ENCODE measurements around the gene CAP1. TPM values are rescaled to one million over a fixed set of nuclear protein-coding genes. Genes with fewer than 3 reads are reported as not detected.
"Not testable (repeated sequence)": the region's sequence is repeated elsewhere in the genome, so short reads cannot be mapped to it uniquely, and the experiment has no call there.

Gene CAP1
- total RNA-seq, 2 donors from 2014 or later = 128 to 187 TPM

GRCh38 chr1:40078512-40079333, 38.2 kb downstream of the CAP1 start:
- H3K4me3 ChIP-seq = no peak overlapping the region
- intact Hi-C loops (cut with DNase I) = no loop called here
- H3K36me3 ChIP-seq = peaks cover 0 to 3% of the 10 kb centered on the region in 2 donors
- TF ChIP-seq POLR2A (IDR thresholded peaks at IDR 0.05) (no peak), POLR2AphosphoS5 (IDR thresholded peaks at IDR 0.05) (peak; percentile 14), CTCF (IDR thresholded peaks at IDR 0.05) (peak; percentile 16 to 59 (median 52))
- no peaks in the 10 kb centered on the region for H3K4me1 ChIP-seq (replicated peaks)
- peak; percentile 23 for DNase-seq (ENCODE audit: low spot score)
- no peaks in the 10 kb centered on the region for H3K27me3 ChIP-seq (replicated peaks; ENCODE audit: insufficient read depth)
- H3K9me3 ChIP-seq = no peaks in the 10 kb centered on the region
- 87% methylated on average over 5 of the region's 5 CpGs for WGBS
- no peak overlapping the region for H3K27ac ChIP-seq

GRCh38 chr1:40079774-40080400, 39.4 kb downstream of the CAP1 start:
- Histone ChIP-seq H3K27me3 (replicated peaks; ENCODE audit: insufficient read depth) (no peaks in the 10 kb centered on the region), H3K4me3 (no peak overlapping the region), H3K27ac (peak overlapping the region in 1 of 2 donors; percentile 21), H3K4me1 (replicated peaks) (no peaks in the 10 kb centered on the region), H3K9me3 (no peaks in the 10 kb centered on the region), H3K36me3 (peaks cover 0 to 3% of the 10 kb centered on the region in 2 donors)
- intact Hi-C loops (cut with DNase I) = no loop called here
- 89% methylated on average over 6 of the region's 6 CpGs for WGBS
- no peak for DNase-seq (ENCODE audit: low spot score)
- TF ChIP-seq CTCF (IDR thresholded peaks at IDR 0.05) = no peak
- no peak for TF ChIP-seq POLR2AphosphoS5 (IDR thresholded peaks at IDR 0.05)
- no peak for TF ChIP-seq POLR2A (IDR thresholded peaks at IDR 0.05)

- no peaks in the 10 kb centered on the region for H3K4me1 ChIP-seq (replicated peaks)
- 74% methylated on average over 7 of the region's 7 CpGs for WGBS
- H3K36me3 ChIP-seq = no peaks in the 10 kb centered on the region
- H3K4me3 ChIP-seq = no peak overlapping the region
- no peaks in the 10 kb centered on the region for H3K27me3 ChIP-seq (replicated peaks; ENCODE audit: insufficient read depth)
- no peak for DNase-seq (ENCODE audit: low spot score)
- no peak for TF ChIP-seq POLR2AphosphoS5 (IDR thresholded peaks at IDR 0.05)
- no peak for TF ChIP-seq POLR2A (IDR thresholded peaks at IDR 0.05)
- no peak for TF ChIP-seq CTCF (IDR thresholded peaks at IDR 0.05)
- no peaks in the 10 kb centered on the region for H3K9me3 ChIP-seq
- H3K27ac ChIP-seq = no peak overlapping the region
- intact Hi-C loops (cut with DNase I) = no loop called here
Observed at GRCh38 chr1:40081871-40082270, 41.3 kb downstream of the CAP1 start.

GRCh38 chr1:40084750-40085149, 44.2 kb downstream of the CAP1 start:
- H3K27me3 ChIP-seq (replicated peaks; ENCODE audit: insufficient read depth); H3K4me3 ChIP-seq; H3K27ac ChIP-seq; H3K36me3 ChIP-seq; H3K9me3 ChIP-seq; intact Hi-C loops (cut with DNase I); H3K4me1 ChIP-seq (replicated peaks): not testable (repeated sequence)
- DNase-seq (ENCODE audit: low spot score) = peak; percentile 66
- 17% methylated on average over 11 of the region's 11 CpGs for WGBS
- peak in 3 of 4 experiments; percentile 56 to 63 (median 59) for TF ChIP-seq CTCF (IDR thresholded peaks at IDR 0.05)
- TF ChIP-seq POLR2AphosphoS5 (IDR thresholded peaks at IDR 0.05) = peak; percentile 8
